Fibroblast of skin of back (primary cell): Measurements from ENCODE around the gene TSPAN11. TPM values are rescaled to one million over a fixed set of nuclear protein-coding genes. Genes with fewer than 3 reads are reported as not detected.
A peak's percentile ranks its signal among the peaks of the same experiment; 100 is the strongest.
"Not testable (repeated sequence)": the region's sequence is repeated elsewhere in the genome, so short reads cannot be mapped to it uniquely, and the experiment has no call there.

ENCODE experiments used
- DNase-seq: peaks from one replicate; pipeline ENCODE4 v3.0.0-alpha.2; 2013
- polyA plus RNA-seq, 2 experiments: library from polyadenylated mRNA; unstranded; fragments of 120-200 nt; gene quantifications; one replicate each; pipeline ENCODE4 v1.2.1, GENCODE V29; 2013; ENCODE audit not compliant: insufficient read length in 2 of 2

Gene TSPAN11, protein sequence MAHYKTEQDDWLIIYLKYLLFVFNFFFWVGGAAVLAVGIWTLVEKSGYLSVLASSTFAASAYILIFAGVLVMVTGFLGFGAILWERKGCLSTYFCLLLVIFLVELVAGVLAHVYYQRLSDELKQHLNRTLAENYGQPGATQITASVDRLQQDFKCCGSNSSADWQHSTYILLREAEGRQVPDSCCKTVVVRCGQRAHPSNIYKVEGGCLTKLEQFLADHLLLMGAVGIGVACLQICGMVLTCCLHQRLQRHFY
- polyA plus RNA-seq (2013, experiment 1 of 2; ENCODE audit: insufficient read length): 0.06 TPM
- polyA plus RNA-seq (2013, experiment 2 of 2; ENCODE audit: insufficient read length): 0.18 TPM

DNA sequence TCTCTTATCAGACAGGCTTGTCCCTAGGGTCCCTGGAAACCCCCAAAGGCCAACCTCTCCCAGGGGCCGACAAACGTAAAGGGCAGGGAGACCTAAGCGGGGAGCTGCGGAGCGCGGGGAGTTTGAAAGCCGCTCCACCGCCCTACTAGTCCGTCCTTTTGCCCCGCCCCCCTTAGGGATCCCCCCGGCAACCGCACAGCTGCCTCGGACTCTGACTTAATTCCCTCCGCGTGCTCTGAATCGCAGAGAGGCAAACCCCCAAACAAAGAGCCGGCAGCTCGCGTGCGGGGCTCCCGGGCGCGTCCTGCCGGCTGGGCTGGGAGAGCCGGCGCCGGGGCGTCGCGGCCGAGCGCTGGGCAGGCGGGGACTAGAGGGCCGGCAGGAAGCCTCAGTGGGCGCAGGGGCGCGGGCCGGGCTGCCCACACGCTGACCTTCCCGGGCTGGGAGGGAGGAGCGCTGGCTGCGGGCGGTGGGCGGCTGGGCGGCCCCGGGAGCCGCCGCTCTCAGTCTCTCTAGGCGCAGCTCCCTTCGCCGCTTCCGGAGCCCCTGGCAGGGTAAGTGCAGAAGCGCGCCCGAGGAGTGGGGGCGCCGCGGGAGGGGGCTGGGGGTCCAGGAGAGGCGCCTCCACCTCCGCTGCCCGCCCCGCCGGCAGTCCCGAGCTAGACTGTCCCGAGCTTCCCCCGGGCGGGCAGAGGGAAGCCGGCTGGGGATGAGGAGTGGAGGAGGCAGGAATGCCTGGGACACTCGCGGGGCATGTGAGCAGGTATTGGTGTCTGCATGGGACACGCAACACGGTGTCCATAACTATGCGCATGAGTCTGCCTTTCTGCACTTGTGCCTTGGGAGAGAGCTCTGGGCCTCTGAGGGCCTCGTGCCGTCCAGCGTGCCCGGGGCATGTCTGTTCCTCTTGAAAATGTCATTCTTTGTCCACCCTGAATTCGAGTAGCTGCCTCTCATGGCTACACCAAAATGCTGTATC, at the start of gene TSPAN11:
TSPAN11 (plus strand) TSS at position 506 of the 979 bp plus-strand sequence. CDS start 27,244 bp downstream, outside the sequence.
- peak; percentile 44 for DNase-seq

DNA sequence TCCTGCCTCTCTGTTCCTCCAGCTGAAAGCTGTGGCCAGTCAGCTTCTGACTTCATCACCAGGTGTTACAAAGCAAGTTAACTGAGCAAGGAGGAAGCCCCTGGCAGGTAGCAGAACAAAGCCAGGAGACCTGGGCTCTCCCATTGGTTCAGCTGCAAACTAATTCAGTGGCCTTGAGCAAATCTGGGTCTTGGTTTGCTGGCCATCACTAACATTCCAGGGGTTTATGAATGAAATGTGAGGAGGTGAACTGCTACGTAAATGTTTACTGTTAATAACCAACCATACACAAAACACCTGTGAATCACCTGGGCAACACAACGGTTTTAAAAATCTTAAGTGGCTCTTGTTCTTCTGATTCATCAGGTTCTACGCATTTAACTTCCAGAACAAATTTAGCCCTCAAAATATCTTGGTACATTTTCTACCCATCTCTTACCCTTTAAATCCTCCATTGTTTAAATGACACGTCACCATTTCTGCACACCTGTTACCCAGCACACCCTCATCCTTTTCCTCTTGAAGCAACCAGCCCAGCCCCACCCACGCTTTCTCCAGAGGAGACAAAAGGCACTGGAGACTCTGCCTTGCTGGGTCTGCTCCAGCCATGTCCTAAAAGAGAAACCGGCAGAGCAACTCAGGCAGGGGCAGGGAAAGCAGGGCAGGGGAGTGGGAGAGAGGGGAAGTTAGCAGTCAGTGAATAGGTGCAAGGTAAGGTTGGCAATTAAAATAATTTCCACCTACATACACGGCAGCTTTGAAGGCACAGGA, 49.3 kb upstream of the TSPAN11 start:
- DNase-seq: no peak

DNA sequence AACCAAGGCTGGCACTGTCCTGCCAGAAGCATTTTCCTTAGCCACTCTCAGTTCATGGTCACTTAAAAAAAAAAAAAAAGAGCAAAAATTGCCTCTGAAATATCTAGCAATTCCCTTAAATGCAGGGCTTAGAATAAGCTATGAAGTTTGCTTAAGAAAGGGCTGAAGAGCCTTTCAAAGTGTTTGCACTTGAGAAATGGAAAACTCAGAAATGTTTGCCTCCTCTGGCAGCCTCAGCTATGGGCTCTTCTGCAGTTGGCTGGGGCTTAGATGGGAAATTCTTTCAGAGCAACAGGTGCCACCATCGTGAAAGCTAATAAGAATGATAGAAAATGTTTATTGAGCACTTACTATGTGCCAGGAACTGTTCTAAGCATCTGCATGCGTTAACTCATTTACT, 48.5 kb upstream of the TSPAN11 start:
- DNase-seq: no peak

DNA sequence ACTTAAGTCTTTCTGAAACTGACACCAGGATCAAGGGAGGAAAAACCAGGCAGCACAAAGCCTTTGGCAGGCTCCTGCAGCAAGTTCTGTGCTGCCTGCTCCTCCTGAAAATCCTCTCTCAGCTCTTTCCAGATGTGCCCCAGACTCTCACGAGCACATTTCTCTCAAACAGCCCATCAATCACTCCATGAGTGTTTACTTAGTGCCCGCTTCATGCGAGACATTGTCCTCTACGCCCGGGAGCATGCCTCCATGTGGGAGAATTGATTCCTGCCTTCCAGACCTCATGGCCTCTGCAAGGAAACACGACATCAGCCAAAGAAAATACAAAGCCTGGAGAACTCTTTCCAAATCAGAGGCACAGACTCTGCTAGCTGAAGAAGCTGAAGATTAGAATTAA, 46.5 kb upstream of the TSPAN11 start:
- DNase-seq: no peak

DNA sequence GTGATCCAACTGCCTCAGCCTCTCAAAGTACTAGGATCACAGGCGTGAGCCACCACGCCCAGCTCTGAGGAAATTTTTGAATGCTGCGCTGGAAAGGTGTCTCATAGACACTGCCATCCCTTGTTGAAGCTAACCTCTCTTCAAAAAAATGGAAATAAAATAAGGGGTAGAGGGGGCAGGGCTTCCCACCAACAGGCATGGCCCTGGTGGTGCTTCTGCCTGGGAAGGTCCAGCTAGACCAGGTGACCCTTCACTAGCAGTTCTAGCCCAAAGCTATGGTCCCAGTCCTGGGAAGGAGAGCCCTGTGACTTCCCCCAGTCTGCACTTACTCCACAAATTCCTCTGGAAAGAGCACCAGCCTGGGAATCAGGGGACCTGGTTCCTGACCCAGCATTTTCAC, 45.7 kb upstream of the TSPAN11 start:
- no peak for DNase-seq

DNA sequence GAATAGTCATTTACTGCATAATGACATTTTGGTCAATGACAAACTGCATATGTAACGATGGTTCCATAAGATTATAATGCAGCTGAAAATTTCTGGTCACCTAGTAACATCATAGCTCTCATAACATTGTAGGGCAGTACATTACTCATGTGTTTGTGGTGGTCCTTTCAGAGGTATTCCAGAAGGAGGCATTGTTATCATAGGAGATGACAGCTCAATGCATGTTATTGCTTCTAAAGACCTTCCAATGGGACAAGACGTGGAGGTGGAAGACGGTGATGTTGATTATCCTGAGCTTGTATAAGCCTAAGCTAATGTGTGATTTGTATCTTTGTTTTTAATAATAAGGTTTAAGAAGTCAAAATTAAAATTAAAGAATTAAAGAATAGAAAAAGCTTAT, 43.8 kb upstream of the TSPAN11 start:
- DNase-seq: peak; percentile 2

DNA sequence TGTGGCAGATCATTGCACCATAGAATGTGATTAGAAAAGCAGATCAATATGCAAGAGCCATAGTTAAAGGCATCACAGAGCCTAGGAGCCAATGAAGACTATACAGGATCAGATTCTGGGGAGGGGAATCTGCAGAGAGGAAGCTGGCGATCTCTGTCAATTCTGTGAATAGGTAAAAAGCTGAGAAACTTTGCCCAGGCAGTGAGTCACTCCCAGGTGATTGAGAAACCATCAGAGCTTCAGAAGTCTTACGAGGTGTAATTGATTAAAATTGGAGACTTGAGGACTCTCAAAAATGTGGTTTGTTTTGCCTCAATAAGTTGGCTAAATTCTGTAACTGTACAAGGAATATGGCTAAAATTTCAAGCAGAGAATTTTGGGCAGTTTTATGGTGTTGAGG, 41.7 kb upstream of the TSPAN11 start:
- DNase-seq: no peak

DNA sequence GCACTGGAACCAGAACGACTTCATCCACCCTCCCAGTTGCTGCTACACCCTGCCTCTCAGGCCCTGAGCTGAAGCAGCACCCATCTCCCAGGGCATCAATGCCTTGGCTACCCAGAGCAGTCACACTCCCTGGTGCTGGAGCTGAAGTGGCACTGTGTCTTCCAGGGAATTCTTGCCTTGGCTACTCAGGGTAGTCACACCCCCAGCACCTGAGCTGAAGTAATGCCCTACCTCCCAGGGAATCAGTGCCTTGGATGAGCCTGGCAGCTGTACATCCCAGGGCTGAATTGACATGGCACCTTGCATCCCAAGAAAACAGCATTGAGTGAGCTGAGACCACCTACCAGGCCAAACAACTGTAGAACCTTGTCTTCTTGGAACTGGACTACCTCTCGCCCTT, 41.2 kb upstream of the TSPAN11 start:
- no peak for DNase-seq

DNA sequence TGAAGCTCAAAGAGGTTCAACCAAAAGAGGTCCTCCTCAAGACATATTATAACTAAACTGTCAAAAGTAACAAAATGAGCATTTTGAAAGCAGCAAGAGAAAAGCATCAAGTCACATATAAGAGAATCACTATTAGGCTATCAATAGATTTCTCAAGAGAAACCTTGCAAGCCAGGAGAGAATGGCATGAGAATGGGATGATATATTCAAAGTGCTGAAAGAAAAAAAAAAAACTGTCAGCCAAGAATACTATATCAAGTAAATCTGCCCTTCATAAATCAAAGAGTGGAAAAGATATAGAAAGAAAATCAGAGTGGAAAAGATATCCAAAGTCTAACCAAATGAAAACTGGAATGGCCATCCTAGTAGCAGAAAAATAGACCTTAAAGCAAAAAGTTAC, 39.3 kb upstream of the TSPAN11 start:
- no peak for DNase-seq

DNA sequence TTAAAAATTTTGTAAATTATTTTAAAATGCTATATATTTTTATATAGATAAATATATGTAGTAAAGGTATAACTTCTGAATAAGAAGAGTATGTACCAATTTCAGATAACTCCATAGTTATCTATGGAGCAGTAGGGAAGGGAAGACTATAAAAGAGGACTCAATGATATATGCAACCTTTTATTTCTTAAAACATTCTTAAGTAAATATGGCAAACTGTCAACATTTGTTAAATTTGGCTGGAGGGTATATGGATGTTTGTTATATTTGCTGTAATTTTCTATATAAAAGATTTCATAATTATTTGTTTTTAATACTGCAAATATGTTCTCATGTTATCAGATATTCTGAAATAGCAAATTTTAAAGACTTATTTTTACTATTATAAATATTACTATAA, 38.3 kb upstream of the TSPAN11 start:
- no peak for DNase-seq

DNA sequence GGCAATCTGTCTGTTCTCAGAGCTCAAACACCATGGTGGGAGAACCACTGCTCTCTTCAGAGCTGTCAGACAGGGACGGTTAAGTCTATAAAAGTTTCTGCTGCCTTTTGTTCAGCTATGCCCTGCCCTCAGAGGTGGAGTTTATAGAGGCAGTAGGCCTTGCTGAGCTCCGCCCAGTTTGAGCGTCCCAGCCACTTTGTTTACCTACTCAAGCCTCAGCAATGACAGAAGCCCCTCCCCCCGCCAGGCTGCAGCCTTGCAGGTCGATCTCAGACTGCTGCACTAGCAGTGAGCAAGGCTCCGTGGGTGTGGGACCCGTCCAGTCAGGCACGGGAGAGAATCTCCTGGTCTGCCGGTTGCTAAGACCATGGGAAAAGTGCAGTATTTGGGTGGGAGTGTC, 32.0 kb upstream of the TSPAN11 start:
- not testable (repeated sequence) for DNase-seq

- DNase-seq: peak; percentile 9
Observed at GRCh38 chr12:30896461-30896860, 30.1 kb upstream of the TSPAN11 start.

GRCh38 chr12:30898846-30899245, 27.7 kb upstream of the TSPAN11 start:
- DNase-seq: no peak

- DNase-seq: no peak
Observed at GRCh38 chr12:30900351-30900750, 26.2 kb upstream of the TSPAN11 start.

GRCh38 chr12:30902001-30902400, 24.5 kb upstream of the TSPAN11 start:
- no peak for DNase-seq

- DNase-seq: no peak
Observed at GRCh38 chr12:30902596-30902995, 24.0 kb upstream of the TSPAN11 start.

- DNase-seq: no peak
Observed at GRCh38 chr12:30905463-30906009, 21.0 kb upstream of the TSPAN11 start.

GRCh38 chr12:30908076-30908721, 18.3 kb upstream of the TSPAN11 start:
- no peak for DNase-seq

- DNase-seq: peak; percentile 72
Observed at GRCh38 chr12:30908722-30909348, 17.7 kb upstream of the TSPAN11 start.

DNA sequence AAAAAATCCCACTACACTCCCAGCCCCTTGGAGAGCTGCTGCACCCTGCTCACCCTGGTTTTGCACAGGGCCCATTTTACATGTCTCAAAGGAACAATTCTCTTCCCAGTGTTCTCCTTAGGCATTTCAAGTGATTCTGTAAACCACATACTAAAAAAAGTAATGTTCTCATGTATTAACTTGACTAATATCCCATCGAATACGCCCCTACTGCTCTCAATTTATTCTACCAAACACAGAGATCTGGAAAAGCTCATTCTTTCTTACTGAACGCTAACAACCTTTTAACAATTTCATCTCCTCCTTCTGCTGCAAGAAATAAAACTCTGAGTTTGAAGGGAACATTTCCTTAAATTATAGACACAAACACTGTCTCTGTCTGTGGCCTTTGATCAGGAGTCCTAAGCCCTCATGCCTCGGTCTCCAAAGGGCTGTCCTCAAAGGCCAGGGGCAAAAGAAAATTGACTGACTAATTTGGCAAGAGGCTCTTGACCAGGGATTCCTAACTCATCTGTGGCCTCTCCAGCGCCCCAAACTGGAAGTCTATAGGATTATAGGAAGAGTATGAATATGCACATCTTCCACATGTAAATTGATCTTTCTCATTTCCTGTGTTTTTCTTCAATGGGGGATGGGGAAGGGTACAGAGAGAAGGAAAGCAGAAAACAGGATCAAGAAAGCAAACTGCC, 17.1 kb upstream of the TSPAN11 start:
- peak; percentile 37 for DNase-seq

- no peak for DNase-seq
Observed at GRCh38 chr12:30910038-30910350, 16.6 kb upstream of the TSPAN11 start.
